ENCODE data around the gene RFX1.
"Not testable (repeated sequence)": the region's sequence is repeated elsewhere in the genome, so short reads cannot be mapped to it uniquely, and the experiment has no call there.

Gene RFX1

GRCh38 chr19:13978351-13979243, 27.5 kb downstream of the RFX1 start:
- DNase-seq (ENCODE audit: low read depth), result no peak

- DNase-seq (ENCODE audit: low read depth), result no peak
Measured at GRCh38 chr19:13977803-13978202, 28.3 kb downstream of the RFX1 start.

DNA sequence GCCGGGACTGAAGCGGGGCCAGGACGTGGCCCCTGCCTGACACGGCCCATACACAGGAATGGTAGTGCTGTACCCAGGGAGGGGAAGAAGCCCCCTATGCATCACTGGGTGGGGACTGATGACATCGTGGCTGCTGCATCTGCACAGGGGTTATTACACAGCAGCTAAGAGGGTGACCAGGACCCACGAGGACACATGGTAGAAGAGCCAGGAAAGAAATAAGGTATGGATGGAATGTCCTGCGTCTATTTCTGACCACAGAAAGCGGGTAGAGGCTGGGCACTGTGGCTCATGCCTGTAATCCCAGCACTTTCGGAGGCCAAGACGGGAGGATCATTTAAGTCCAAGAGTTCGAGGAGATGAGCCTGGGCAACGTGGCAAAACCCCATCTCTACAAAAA, 29.7 kb downstream of the RFX1 start:
- DNase-seq (ENCODE audit: low read depth), result no peak

- no peak for DNase-seq (ENCODE audit: low read depth)
Measured at GRCh38 chr19:13975870-13976269, 30.2 kb downstream of the RFX1 start.

DNA sequence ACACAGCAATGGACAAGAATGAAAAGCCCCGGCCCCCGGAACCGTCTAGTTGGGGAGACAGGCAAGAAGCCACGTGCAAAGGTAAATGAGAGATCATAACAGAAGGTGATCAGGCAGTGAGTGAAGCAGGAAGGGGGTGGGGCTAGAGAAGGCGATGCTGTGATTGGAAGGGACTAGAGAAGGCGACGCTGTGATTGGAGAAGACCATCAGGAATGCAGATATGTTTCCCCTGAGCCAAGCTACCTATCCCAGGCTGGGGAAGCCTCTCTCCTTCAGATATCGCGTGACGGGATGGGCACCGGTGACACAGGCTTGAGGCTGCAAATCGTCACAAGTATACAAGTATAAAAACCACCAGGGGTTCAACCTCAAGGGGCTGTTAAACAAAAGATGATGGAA, 32.0 kb downstream of the RFX1 start:
- DNase-seq (ENCODE audit: low read depth), result no peak

DNA sequence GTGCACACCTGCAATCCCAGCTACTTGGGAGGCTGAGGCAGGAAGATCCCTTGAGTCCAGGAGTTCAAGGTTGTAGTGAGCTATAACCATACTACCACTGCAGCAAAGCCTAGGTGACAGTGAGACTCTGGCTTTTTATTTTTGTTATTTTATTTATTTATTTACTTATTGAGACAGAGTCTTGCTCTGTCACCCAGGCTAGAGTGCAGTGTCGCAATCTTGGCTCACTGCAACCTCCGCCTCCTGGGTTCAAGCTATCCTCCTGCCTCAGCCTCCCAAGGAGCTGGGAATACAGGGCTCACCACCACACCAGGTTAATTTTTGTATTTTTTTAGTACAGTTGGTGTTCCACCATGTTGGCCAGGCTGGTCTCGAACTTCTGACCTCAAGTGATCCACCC, 32.6 kb downstream of the RFX1 start:
- not testable (repeated sequence) for DNase-seq (ENCODE audit: low read depth)

- no peak for DNase-seq (ENCODE audit: low read depth)
Measured at GRCh38 chr19:13972368-13973155, 33.6 kb downstream of the RFX1 start.

- DNase-seq (ENCODE audit: low read depth), result not testable (repeated sequence)
Measured at GRCh38 chr19:13971868-13972267, 34.3 kb downstream of the RFX1 start.

DNA sequence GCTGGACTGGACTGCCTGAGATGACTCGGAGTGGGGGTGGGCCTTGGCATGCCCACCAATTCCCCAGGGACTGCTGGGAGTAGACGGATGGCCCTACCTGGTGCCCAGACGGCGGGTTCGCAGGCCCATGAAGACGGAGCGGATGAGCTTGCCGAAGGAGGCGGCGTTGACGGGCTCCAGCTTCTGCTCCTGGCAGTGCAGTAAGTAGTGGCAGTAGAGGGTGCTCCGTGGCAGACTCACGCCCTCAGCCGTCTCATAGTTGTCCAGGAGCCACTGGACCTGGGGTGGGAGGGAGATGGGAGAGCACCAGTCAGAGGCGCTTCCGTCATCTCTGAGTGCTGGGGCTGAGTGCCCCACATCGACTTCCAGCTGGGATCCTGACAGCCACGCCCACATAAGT, 36.2 kb downstream of the RFX1 start:
- DNase-seq (ENCODE audit: low read depth), result no peak

GRCh38 chr19:13968999-13969398, 37.1 kb downstream of the RFX1 start:
- no peak for DNase-seq (ENCODE audit: low read depth)

DNA sequence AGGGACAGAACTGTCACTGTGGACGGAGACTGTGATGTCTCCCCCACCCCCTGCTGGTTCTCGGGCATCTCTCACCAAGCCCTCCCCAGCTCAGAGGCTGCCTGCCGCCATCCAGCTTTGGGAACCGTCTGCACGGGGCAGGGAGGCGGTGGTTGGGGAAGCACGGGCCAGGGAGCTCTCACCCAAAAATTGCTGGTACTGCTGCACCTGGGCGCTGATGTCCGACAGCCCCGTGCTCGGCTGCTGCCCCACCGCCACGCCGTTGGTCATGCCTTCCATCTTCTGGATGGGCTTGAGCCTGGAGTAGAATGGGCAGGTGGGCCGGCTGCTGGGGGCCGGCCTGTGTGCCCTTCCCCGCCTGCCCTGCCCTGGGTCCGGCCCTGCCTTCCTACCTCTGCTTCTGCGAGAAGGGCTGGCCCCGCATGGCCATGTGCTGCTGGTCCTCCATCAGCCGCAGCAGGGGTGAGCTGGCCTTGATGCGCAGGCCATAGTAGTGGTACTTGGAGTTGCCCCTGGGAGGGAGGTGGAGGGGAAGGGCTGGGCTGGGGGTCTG, 37.7 kb downstream of the RFX1 start:
- DNase-seq (ENCODE audit: low read depth), result no peak

DNA sequence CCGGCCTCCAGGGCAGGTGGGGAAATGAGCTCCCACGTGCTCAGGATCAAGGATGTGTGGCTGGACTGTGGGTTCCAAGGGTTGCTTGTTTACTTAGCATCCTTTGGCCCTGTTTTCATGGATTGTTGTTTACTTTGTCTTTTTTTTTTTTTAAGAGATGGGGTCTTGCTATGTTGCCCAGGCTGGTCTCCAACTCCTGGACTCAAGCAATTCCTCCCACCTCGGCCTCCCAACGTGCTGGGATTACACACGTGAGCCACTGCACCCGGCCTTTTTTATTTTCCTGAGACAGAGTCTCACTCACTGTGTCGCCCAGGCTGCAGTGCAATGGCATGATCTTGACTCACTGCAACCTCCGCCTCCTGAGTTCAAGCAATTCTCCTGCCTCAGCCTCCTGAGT, 38.9 kb downstream of the RFX1 start:
- not testable (repeated sequence) for DNase-seq (ENCODE audit: low read depth)

DNA sequence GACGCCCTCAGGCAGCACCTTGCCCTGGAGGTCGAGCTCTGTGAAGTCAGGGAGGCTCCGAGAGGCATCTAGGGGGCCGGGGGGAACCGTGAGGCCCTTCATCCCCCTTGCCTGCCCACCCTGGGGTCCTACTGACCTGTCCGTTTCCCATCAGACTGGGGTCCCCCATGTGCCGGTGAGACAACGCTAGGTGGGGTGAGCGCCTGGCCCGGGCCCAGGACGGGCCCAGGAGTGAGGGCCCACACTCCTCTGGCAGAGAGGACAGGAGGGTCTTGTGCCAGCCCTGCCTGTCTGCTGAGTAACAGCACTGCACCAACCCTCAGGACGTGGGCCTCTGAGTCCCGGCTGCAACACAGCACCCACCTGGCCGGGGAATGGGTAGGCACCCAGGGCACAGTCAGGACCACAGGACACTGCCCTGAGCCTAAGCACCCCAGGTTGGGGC, 39.4 kb downstream of the RFX1 start:
- no peak for DNase-seq (ENCODE audit: low read depth)

DNA sequence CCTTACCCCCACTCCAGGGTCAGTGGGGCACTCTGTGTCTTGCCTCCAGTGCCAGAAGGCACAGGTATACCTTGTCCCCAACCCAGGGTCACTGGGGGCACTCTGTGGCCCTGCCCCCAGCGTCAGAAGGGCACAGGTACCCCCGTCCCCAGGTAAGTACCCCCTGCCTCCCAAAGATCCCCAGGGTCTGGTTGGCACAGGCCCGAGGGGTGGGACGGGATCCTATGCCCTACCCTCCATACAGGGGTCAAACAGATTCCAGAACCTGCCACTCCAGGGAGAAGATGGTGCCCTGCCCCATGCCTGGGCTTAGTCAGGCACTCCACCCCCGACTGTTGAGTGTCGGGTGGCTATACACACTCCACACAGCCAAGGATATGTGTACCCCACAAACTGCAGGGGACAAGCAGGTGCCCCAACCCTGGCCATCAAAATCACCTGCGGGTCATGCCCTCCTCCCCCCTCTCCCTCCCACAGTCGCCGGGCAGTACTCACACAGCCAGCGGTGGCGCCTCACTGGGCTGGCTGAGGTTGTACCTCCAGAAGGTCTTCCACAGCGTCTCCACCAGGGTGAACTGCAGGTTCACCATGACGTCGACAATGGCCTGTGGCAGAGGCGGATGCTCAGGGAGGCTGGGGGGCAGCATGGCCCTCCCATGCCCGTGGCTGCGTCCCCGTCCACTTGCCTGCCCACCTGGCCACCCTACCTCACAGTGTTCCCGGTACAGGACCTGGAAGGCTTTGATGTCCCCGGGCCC, 40.0 kb downstream of the RFX1 start:
- no peak for DNase-seq (ENCODE audit: low read depth)

DNA sequence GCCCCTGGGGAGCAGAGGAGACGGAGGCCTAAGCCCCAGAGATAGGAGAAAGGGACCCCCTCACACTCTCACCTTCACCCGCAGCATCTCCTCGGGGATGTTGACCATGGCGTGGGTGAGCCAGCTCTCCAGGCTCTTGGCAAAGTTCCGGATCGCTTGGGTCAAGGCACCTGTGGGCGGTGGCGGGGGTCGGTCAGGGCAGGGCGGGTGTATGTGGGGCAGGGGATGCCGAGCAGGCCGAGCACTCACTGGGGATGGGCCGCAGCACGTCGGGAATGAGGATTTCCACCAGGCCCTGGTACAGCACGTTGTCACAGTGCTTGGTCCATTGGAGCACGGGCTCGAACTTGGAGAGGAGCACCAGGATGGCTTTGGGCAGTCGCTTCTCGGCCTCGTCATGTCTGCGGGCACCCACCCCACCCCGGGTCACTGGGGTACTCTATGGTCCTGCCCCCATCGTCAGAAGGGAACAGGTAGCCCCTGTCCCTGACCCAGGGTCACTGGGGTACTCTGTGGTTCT, 40.7 kb downstream of the RFX1 start:
- no peak for DNase-seq (ENCODE audit: low read depth)

DNA sequence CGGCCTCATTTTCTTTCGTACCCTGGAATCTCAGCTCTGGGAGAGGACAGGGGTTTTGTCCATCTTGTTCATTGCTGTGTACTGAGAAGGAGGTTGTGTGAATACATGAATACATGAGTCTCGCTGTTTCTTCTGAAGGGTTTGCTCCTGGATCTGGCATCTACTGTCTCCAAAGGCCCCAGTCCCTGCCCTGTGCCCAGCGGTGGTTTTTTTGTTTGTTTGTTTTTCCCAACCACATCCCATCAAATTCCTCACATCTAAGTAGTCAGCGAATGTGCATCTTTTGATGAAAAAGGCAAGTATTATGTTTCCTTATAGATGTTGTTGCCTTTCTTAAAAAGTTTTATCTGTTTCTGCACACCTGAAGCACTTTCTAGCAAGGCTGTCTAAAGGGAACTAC, 41.3 kb downstream of the RFX1 start:
- peak; percentile 67 for DNase-seq (ENCODE audit: low read depth)

GRCh38 chr19:13963603-13964105, 42.5 kb downstream of the RFX1 start:
- DNase-seq (ENCODE audit: low read depth), result no peak

DNA sequence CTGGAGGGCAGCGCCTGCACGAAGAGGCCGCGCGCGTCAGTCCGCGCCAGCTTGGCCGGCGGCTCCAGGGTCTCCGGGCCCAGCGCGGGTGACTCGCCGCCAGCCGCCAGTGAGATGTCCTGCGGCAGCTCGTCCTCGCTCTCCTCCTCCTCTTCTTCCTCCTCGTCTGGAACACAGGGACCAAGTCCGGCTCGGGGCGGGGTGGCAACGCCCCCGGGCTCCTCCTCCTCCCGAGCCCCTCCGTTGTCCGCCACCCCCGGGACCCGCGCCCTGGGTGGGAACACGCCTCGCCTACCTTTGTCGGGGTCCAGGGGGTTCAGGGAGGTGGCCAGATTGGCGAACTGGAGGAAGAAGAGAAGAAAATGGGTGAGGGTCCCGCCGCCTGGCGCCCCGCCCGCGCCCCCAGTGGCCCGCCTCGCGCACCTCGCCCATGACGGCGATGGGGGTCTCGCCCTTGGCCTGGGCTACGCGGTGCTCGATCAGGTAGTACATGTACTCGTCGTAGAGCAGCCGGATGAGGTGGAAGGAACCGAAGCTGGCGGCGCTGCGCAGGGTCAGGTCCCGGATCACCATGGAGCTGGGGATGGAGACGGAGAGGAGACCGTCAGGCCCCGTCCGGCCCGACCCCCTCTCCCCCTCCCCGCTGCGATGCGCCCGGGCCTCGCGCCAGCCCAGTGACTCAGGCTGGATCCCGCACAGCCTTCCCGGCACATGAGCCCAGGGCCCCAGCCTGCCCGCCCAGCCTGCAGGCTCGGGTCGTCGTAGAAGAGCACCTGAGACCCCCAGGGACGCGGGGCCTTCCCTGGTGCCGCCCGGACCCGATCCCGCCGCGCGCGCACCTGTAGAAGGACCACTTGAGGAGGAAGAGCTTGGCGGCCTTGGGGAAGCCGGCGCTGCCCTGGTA, 43.2 kb downstream of the RFX1 start:
- peak; percentile 19 for DNase-seq (ENCODE audit: low read depth)

- DNase-seq (ENCODE audit: low read depth), result no peak
Measured at GRCh38 chr19:13961826-13962698, 44.1 kb downstream of the RFX1 start.
